OCI-LY7 (cell line): ENCODE data around the gene MEF2A.

ENCODE experiments used
- EZH2phosphoT487 ChIP-seq: fragments of 200-600 bp; sonication (generic); IDR thresholded peaks from 2 replicates; pipeline ENCODE4 v1.6.1; 2018; ENCODE audit warnings: low read depth, borderline replicate concordance, mild to moderate bottlenecking, mixed run types, antibody characterized with exemption, low read length, moderate library complexity, mixed read lengths
- TF ChIP-seq, protein P1 (sequence below): fragments of 200-600 bp; sonication (generic); conservative IDR thresholded peaks from 2 replicates; pipeline ENCODE4 v1.5.1; 2014; ENCODE audit warnings: mild to moderate bottlenecking, antibody characterized with exemption, low read length, moderate library complexity, mixed read lengths

DNA sequence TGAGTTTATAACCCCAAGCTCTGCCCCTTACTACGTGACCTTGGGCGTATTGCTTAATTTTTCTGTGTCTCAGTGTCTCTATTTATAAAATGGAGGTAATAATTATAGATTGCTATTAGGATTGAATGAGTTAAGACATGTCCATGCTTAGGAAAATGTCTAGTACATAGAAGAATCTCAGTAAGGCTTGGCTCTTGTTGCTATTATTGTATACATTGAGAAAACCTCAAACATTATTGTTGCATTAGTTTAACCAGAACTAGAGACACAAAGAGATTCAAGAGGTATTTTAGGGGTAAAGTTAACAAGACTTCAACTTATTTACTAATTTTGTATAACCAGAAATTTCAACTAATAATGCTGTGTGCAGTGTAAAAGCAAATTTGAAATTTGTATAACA lies 66.7 kb downstream of the MEF2A start:
- TF ChIP-seq, protein P1, sequence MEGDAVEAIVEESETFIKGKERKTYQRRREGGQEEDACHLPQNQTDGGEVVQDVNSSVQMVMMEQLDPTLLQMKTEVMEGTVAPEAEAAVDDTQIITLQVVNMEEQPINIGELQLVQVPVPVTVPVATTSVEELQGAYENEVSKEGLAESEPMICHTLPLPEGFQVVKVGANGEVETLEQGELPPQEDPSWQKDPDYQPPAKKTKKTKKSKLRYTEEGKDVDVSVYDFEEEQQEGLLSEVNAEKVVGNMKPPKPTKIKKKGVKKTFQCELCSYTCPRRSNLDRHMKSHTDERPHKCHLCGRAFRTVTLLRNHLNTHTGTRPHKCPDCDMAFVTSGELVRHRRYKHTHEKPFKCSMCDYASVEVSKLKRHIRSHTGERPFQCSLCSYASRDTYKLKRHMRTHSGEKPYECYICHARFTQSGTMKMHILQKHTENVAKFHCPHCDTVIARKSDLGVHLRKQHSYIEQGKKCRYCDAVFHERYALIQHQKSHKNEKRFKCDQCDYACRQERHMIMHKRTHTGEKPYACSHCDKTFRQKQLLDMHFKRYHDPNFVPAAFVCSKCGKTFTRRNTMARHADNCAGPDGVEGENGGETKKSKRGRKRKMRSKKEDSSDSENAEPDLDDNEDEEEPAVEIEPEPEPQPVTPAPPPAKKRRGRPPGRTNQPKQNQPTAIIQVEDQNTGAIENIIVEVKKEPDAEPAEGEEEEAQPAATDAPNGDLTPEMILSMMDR: no peak
- TF ChIP-seq EZH2phosphoT487: no peak
